ENCODE measurements around the gene KLF1.

KLF1 gene

GRCh38 chr19:12882589-12882988, 4.4 kb downstream of the KLF1 start:
- ATAC-seq (ENCODE audit: low read depth) (no peak), DNase-seq (ENCODE audit: low spot score) (no peak)
- Histone ChIP-seq H3K4me3 (ENCODE audit: severe bottlenecking) (no peak overlapping the region), H3K27me3 (ENCODE audit: insufficient read depth, poor library complexity, severe bottlenecking) (no peaks in the 10 kb centered on the region), H3K9me3 (ENCODE audit: severe bottlenecking) (peaks cover 11% of the 10 kb centered on the region), H3K36me3 (ENCODE audit: low read depth) (peaks cover 10% of the 10 kb centered on the region), H3K4me1 (ENCODE audit: insufficient read depth, poor library complexity, severe bottlenecking) (no peaks in the 10 kb centered on the region), H3K27ac (ENCODE audit: poor library complexity, severe bottlenecking) (no peak overlapping the region)
- TF ChIP-seq CTCF (IDR thresholded peaks at IDR 0.05; ENCODE audit: poor library complexity, severe bottlenecking): no peak

GRCh38 chr19:12881172-12881808, 5.7 kb downstream of the KLF1 start, which contains the start of gene DNASE2:
TSS of gene DNASE2 (minus strand) at chr19:12881449. CDS start at chr19:12881375, 74 bp downstream.
- ATAC-seq (ENCODE audit: low read depth) (peak; percentile 85), DNase-seq (ENCODE audit: low spot score) (peak; percentile 96)
- Histone ChIP-seq H3K27ac (ENCODE audit: poor library complexity, severe bottlenecking) (peak within 1 kb of the TSS; percentile 24), H3K27me3 (ENCODE audit: insufficient read depth, poor library complexity, severe bottlenecking) (no peaks in the 10 kb centered on the region), H3K4me1 (ENCODE audit: insufficient read depth, poor library complexity, severe bottlenecking) (no peaks in the 10 kb centered on the region), H3K4me3 (ENCODE audit: severe bottlenecking) (peak within 1 kb of the TSS; percentile 60), H3K9me3 (ENCODE audit: severe bottlenecking) (peaks cover 11% of the 10 kb centered on the region), H3K36me3 (ENCODE audit: low read depth) (peaks cover 10% of the 10 kb centered on the region)
- TF ChIP-seq CTCF (IDR thresholded peaks at IDR 0.05; ENCODE audit: poor library complexity, severe bottlenecking): no peak

GRCh38 chr19:12880551-12881171, 6.3 kb downstream of the KLF1 start:
- peaks cover 11% of the 10 kb centered on the region for H3K9me3 ChIP-seq (ENCODE audit: severe bottlenecking)
- peak overlapping the region; percentile 24 for H3K27ac ChIP-seq (ENCODE audit: poor library complexity, severe bottlenecking)
- no peaks in the 10 kb centered on the region for H3K27me3 ChIP-seq (ENCODE audit: insufficient read depth, poor library complexity, severe bottlenecking)
- no peak for DNase-seq (ENCODE audit: low spot score)
- H3K4me3 ChIP-seq (ENCODE audit: severe bottlenecking): peak overlapping the region; percentile 60
- peak; percentile 42 for ATAC-seq (ENCODE audit: low read depth)
- no peak for TF ChIP-seq CTCF (IDR thresholded peaks at IDR 0.05; ENCODE audit: poor library complexity, severe bottlenecking)
- no peaks in the 10 kb centered on the region for H3K4me1 ChIP-seq (ENCODE audit: insufficient read depth, poor library complexity, severe bottlenecking)
- H3K36me3 ChIP-seq (ENCODE audit: low read depth): peaks cover 10% of the 10 kb centered on the region

GRCh38 chr19:12875086-12875485, 11.9 kb downstream of the KLF1 start:
- no peaks in the 10 kb centered on the region for H3K4me1 ChIP-seq (ENCODE audit: insufficient read depth, poor library complexity, severe bottlenecking)
- TF ChIP-seq CTCF (IDR thresholded peaks at IDR 0.05; ENCODE audit: poor library complexity, severe bottlenecking): no peak
- ATAC-seq (ENCODE audit: low read depth): no peak
- H3K27ac ChIP-seq (ENCODE audit: poor library complexity, severe bottlenecking): no peak overlapping the region
- no peaks in the 10 kb centered on the region for H3K27me3 ChIP-seq (ENCODE audit: insufficient read depth, poor library complexity, severe bottlenecking)
- no peaks in the 10 kb centered on the region for H3K9me3 ChIP-seq (ENCODE audit: severe bottlenecking)
- DNase-seq (ENCODE audit: low spot score): no peak
- no peak overlapping the region for H3K4me3 ChIP-seq (ENCODE audit: severe bottlenecking)
- peaks cover 10% of the 10 kb centered on the region for H3K36me3 ChIP-seq (ENCODE audit: low read depth)
